ENCODE measurements around the gene PNMA6E. TPM values are rescaled to one million over a fixed set of nuclear protein-coding genes. Genes with fewer than 3 reads are reported as not detected.

PNMA6E gene
- total and polyA plus RNA-seq, 2 donors (not counting 1 experiment from before 2014, with no cell fraction given), result not detected

DNA sequence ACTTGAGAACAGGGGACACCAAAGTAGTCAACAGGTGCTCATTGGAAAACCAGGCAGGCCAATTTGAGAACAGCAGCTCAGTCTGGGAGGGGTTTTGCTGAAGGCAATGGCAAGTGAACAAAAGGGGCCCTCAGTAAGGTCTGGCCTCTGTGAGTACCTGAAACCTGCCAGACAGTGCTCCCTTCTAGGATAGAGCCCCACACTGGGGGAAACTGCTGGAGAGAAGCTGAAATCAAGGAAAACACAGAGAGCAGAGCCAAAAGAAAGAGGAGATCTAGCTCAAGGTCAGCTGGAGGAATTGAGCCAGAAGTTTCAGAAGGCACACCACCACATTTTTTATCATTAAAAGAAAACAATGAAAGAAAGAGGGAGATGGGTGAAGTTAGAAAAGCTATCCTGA lies 28.2 kb downstream of the PNMA6E start:
- H3K4me1 ChIP-seq (ENCODE audit: control insufficient read depth in 2 of 2, insufficient read depth in 2 of 2, low read length in 2 of 2), result no peaks in the 10 kb centered on the region
- peaks cover 10% of the 10 kb centered on the region for H3K27me3 Mint-ChIP-seq
- H3K4me1 Mint-ChIP-seq, result no peaks in the 10 kb centered on the region
- no peak overlapping the region for H3K27ac ChIP-seq (ENCODE audit: low read length in 2 of 2)
- no peaks in the 10 kb centered on the region for H3K9me3 Mint-ChIP-seq (ENCODE audit: insufficient read depth)
- H3K4me2 ChIP-seq (replicated peaks; ENCODE audit: low read depth, low read length, poor library complexity, severe bottlenecking), result no peak overlapping the region
- no peaks in the 10 kb centered on the region for H4K20me1 ChIP-seq (ENCODE audit: control insufficient read depth, insufficient read depth, low read length, poor library complexity, severe bottlenecking)
- no peak overlapping the region for H3K9ac ChIP-seq (ENCODE audit: low read length)
- no peaks in the 10 kb centered on the region for H3K9me3 ChIP-seq (ENCODE audit: control extremely low read depth in 1 of 3, control insufficient read depth in 2 of 3, insufficient read depth in 1 of 3, low read length in 2 of 3)
- no peak for DNase-seq
- no peak overlapping the region for H3K4me3 Mint-ChIP-seq
- peaks cover 0 to 3% (median 0%) of the 10 kb centered on the region in 4 experiments for H3K27me3 ChIP-seq (replicated peaks in 1 of 4; ENCODE audit: control extremely low read depth in 1 of 4, control insufficient read depth in 3 of 4, insufficient read depth in 4 of 4, low read length in 3 of 4)
- no peak overlapping the region for H3K4me3 ChIP-seq (ENCODE audit: control extremely low read depth in 1 of 5, extremely low read depth in 1 of 5, insufficient read depth in 1 of 5, low read depth in 2 of 5, low read length in 4 of 5)
- intact Hi-C loops (cut with micrococcal nuclease), result no loop called here
- CTCF ChIA-PET, result no interaction called here
- no peak overlapping the region for H2AFZ ChIP-seq (ENCODE audit: insufficient read depth, low read depth, low read length, poor library complexity, severe bottlenecking)
- POLR2A ChIA-PET, result no interaction called here
- H3K36me3 ChIP-seq (replicated peaks in 1 of 2; ENCODE audit: control extremely low read depth in 1 of 2, control insufficient read depth in 1 of 2, extremely low read depth in 1 of 2, insufficient read depth in 2 of 2, low read length in 1 of 2), result no peaks in the 10 kb centered on the region
- no peak overlapping the region for H3K27ac Mint-ChIP-seq
- TF ChIP-seq, protein P1, sequence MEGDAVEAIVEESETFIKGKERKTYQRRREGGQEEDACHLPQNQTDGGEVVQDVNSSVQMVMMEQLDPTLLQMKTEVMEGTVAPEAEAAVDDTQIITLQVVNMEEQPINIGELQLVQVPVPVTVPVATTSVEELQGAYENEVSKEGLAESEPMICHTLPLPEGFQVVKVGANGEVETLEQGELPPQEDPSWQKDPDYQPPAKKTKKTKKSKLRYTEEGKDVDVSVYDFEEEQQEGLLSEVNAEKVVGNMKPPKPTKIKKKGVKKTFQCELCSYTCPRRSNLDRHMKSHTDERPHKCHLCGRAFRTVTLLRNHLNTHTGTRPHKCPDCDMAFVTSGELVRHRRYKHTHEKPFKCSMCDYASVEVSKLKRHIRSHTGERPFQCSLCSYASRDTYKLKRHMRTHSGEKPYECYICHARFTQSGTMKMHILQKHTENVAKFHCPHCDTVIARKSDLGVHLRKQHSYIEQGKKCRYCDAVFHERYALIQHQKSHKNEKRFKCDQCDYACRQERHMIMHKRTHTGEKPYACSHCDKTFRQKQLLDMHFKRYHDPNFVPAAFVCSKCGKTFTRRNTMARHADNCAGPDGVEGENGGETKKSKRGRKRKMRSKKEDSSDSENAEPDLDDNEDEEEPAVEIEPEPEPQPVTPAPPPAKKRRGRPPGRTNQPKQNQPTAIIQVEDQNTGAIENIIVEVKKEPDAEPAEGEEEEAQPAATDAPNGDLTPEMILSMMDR (IDR thresholded peaks at IDR 0.05), result no peak
- no peak for TF ChIP-seq EZH2 (IDR thresholded peaks at IDR 0.05; ENCODE audit: borderline replicate concordance, insufficient read depth, low read depth, low read length, poor library complexity, severe bottlenecking)
- ATAC-seq (ENCODE audit: low read depth), result no peak
- no peaks in the 10 kb centered on the region for H3K79me2 ChIP-seq (ENCODE audit: control insufficient read depth, insufficient read depth, low read length)

DNA sequence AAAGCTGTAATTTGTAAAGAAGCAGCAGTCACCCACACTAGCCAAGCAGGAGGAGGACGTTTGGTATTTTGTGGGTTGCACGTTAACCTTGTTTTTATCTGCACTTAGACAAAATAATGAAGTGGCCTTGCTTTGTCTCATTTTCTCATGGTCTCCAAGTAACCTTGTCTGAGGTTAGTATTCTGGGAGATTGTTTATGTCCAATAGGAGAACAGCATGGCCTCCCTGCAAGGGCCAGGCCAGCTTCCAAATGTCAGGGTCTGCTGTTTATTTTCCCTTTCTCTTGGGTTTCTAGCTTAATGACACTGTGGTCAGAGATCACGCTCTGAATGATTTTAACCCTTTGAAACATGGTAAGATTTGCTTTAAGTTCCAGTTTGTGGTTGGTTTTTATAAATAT lies 29.9 kb downstream of the PNMA6E start:
- no peaks in the 10 kb centered on the region for H4K20me1 ChIP-seq (ENCODE audit: control insufficient read depth, insufficient read depth, low read length, poor library complexity, severe bottlenecking)
- no peak overlapping the region for H2AFZ ChIP-seq (ENCODE audit: insufficient read depth, low read depth, low read length, poor library complexity, severe bottlenecking)
- WGBS (ENCODE audit: insufficient coverage), result no CpG with 5 or more reads among the region's 3 CpGs
- ATAC-seq (ENCODE audit: low read depth) (no peak), DNase-seq (no peak)
- Mint-ChIP-seq H3K4me3 (no peak overlapping the region), H3K9me3 (ENCODE audit: insufficient read depth) (no peaks in the 10 kb centered on the region), H3K27me3 (peaks cover 10% of the 10 kb centered on the region), H3K27ac (no peak overlapping the region), H3K4me1 (no peaks in the 10 kb centered on the region)
- H3K4me3 ChIP-seq (ENCODE audit: control extremely low read depth in 1 of 5, extremely low read depth in 1 of 5, insufficient read depth in 1 of 5, low read depth in 2 of 5, low read length in 4 of 5), result no peak overlapping the region
- no peaks in the 10 kb centered on the region for H3K4me1 ChIP-seq (ENCODE audit: control insufficient read depth in 2 of 2, insufficient read depth in 2 of 2, low read length in 2 of 2)
- intact Hi-C loops (cut with micrococcal nuclease), result no loop called here
- H3K9ac ChIP-seq (ENCODE audit: low read length), result no peak overlapping the region
- no peaks in the 10 kb centered on the region for H3K79me2 ChIP-seq (ENCODE audit: control insufficient read depth, insufficient read depth, low read length)
- H3K36me3 ChIP-seq (replicated peaks in 1 of 2; ENCODE audit: control extremely low read depth in 1 of 2, control insufficient read depth in 1 of 2, extremely low read depth in 1 of 2, insufficient read depth in 2 of 2, low read length in 1 of 2), result no peaks in the 10 kb centered on the region
- TF ChIP-seq, protein P1 (IDR thresholded peaks at IDR 0.05), result no peak
- no peak for TF ChIP-seq EZH2 (IDR thresholded peaks at IDR 0.05; ENCODE audit: borderline replicate concordance, insufficient read depth, low read depth, low read length, poor library complexity, severe bottlenecking)
- ChIA-PET POLR2A (no interaction called here), CTCF (no interaction called here)
- no peak overlapping the region for H3K27ac ChIP-seq (ENCODE audit: low read length in 2 of 2)
- H3K9me3 ChIP-seq (ENCODE audit: control extremely low read depth in 1 of 3, control insufficient read depth in 2 of 3, insufficient read depth in 1 of 3, low read length in 2 of 3), result no peaks in the 10 kb centered on the region
- H3K4me2 ChIP-seq (replicated peaks; ENCODE audit: low read depth, low read length, poor library complexity, severe bottlenecking), result no peak overlapping the region
- H3K27me3 ChIP-seq (replicated peaks in 1 of 4; ENCODE audit: control extremely low read depth in 1 of 4, control insufficient read depth in 3 of 4, insufficient read depth in 4 of 4, low read length in 3 of 4), result peaks cover 0 to 3% (median 0%) of the 10 kb centered on the region in 4 experiments

Measured in B cell (primary cell).